HCT116 (cell line): ENCODE measurements around the gene TLR7. TPM values are rescaled to one million over a fixed set of nuclear protein-coding genes. Genes with fewer than 3 reads are reported as not detected.
A peak's percentile ranks its signal among the peaks of the same experiment; 100 is the strongest.

Experiments used
- ATAC-seq: fragments of 200-7000 bp; cut with Tn5 transposase; 2 replicates; pipeline ENCODE4 v1.9.1; 2020; ENCODE audit warnings: mild to moderate bottlenecking, moderate library complexity
- BruUV-seq: library from RNA; stranded (reverse); fragments of 400-500 nt; replicated peaks from 2 replicates; lab custom pipeline; 2021; lab: Mats Ljungman, UMichigan
- CTCF ChIA-PET: fragments of 300-600 bp; sonication (Branson Sonifier 250); formaldehyde crosslinking; loops from one replicate; lab custom pipeline; 2021; ENCODE audit warnings: antibody characterized with exemption; lab: Charles Lee
- POLR2A ChIA-PET: fragments of 300-600, 350-600 bp; sonication (Branson Sonifier 250); formaldehyde crosslinking; loops from one replicate; lab custom pipeline; 2021; ENCODE audit warnings: antibody characterized with exemption; lab: Charles Lee
- RAD21 ChIA-PET, 2 experiments: fragments of 300-600 bp; sonication (Branson Sonifier 250); formaldehyde crosslinking; loops; one replicate each; lab custom pipeline; 2023; ENCODE audit warnings: low total read pairs in 2 of 2; ENCODE audit not compliant: uncharacterized antibody in 2 of 2, unreplicated experiment in 2 of 2, low non-redundant PET in 1 of 2; lab: Charles Lee
- DNase-seq: peaks from one replicate; pipeline ENCODE4 v3.0.0-alpha.2; 2010; ENCODE audit warnings: low read depth, low spot score
- H2AFZ ChIP-seq: fragments of 200-600 bp; shearing (Covaris generic), sonication (generic); 2 replicates; pipeline ENCODE4 v1.6.1; 2017; ENCODE audit warnings: low read depth, mixed run types, mixed read lengths, antibody characterized with exemption, low read length; ENCODE audit not compliant: poor library complexity, severe bottlenecking
- H3K27ac ChIP-seq: 2 replicates; pipeline ENCODE4 v1.5.1; 2012; ENCODE audit warnings: low read depth, low read length
- H3K27me3 ChIP-seq: fragments of 200-600 bp; sonication (generic); 2 replicates; pipeline ENCODE4 v1.6.1; 2016; ENCODE audit warnings: mixed run types, low read length, mixed read lengths; ENCODE audit not compliant: insufficient read depth
- H3K36me3 ChIP-seq, 2 experiments: fragments of 200-500 bp in 1 of 2; fragments of 200-600 bp in 1 of 2; sonication (Bioruptor generic) in 1 of 2; sonication (generic) in 1 of 2; 2 replicates each; pipeline versions ENCODE4 v1.5.1 to v1.6.1; 2014 to 2016; ENCODE audit warnings: low read length in 2 of 2, inconsistent platforms in 1 of 2, mixed read lengths in 1 of 2, mixed run types in 1 of 2; ENCODE audit not compliant: insufficient read depth in 2 of 2, control insufficient read depth in 1 of 2
- H3K4me1 ChIP-seq, 2 experiments: fragments of 200-600 bp in 1 of 2; sonication (generic) in 1 of 2; 2 replicates each; pipeline versions ENCODE4 v1.5.1 to v1.6.1; 2012 to 2017; ENCODE audit warnings: low read length in 2 of 2, inconsistent platforms in 1 of 2, mild to moderate bottlenecking in 1 of 2, mixed read lengths in 1 of 2, mixed run types in 1 of 2, moderate library complexity in 1 of 2; ENCODE audit not compliant: insufficient read depth in 2 of 2, control insufficient read depth in 1 of 2
- H3K4me2 ChIP-seq: fragments of 200-600 bp; sonication (generic); 2 replicates; pipeline ENCODE4 v1.6.1; 2017; ENCODE audit warnings: mixed run types, low read length, mixed read lengths
- H3K4me3 ChIP-seq, 2 experiments: fragments of 200-600 bp in 1 of 2; sonication (generic) in 1 of 2; replicated peaks in 1 of 2; 2 replicates each; pipeline ENCODE4 v1.5.1; 2011 to 2016; ENCODE audit warnings: low read length in 2 of 2, control low read depth in 1 of 2, low read depth in 1 of 2, mild to moderate bottlenecking in 1 of 2, mixed read lengths in 1 of 2, mixed run types in 1 of 2
- H3K79me2 ChIP-seq: fragments of 200-600 bp; sonication (generic); 2 replicates; pipeline ENCODE4 v1.6.1; 2017; ENCODE audit warnings: mild to moderate bottlenecking, mixed run types, low read length, moderate library complexity, mixed read lengths; ENCODE audit not compliant: insufficient read depth
- H3K9ac ChIP-seq: fragments of 200-600 bp; sonication (generic); 2 replicates; pipeline ENCODE4 v1.6.1; 2016; ENCODE audit warnings: low read length, mixed read lengths
- H3K9me2 ChIP-seq: fragments of 200-600 bp; sonication (generic), shearing (Covaris generic); 2 replicates; pipeline ENCODE4 v1.6.1; 2017; ENCODE audit warnings: mixed run types, mild to moderate bottlenecking, moderate library complexity; ENCODE audit not compliant: insufficient read depth
- H3K9me3 ChIP-seq, 2 experiments: fragments of 200-500 bp in 1 of 2; fragments of 200-600 bp in 1 of 2; sonication (Bioruptor generic) in 1 of 2; sonication (generic) in 1 of 2; 2 replicates each; pipeline ENCODE4 v1.6.1; 2014 to 2017; ENCODE audit warnings: low read length in 2 of 2, mixed read lengths in 2 of 2, inconsistent platforms in 1 of 2, low read depth in 1 of 2, mild to moderate bottlenecking in 1 of 2, mixed run types in 1 of 2, moderate library complexity in 1 of 2; ENCODE audit not compliant: control insufficient read depth in 1 of 2, insufficient read depth in 1 of 2
- H4K20me1 ChIP-seq: fragments of 200-600 bp; sonication (generic), shearing (Covaris generic); 2 replicates; pipeline ENCODE4 v1.6.1; 2017; ENCODE audit warnings: mixed run types, mild to moderate bottlenecking, moderate library complexity; ENCODE audit not compliant: insufficient read depth
- CTCF ChIP-seq, 3 experiments: fragments of 200-600 bp in 1 of 3; sonication (generic) in 1 of 3; IDR thresholded peaks in 2 of 3; conservative IDR thresholded peaks in 1 of 3; 2 replicates each; pipeline ENCODE4 v1.5.1; 2012 to 2017; ENCODE audit warnings: low read depth in 2 of 3, low read length in 2 of 3, antibody characterized with exemption in 1 of 3, borderline replicate concordance in 1 of 3, control low read depth in 1 of 3, mild to moderate bottlenecking in 1 of 3, mixed read lengths in 1 of 3, mixed run types in 1 of 3, moderate library complexity in 1 of 3; ENCODE audit not compliant: insufficient read depth in 1 of 3
- ELF1 ChIP-seq: IDR thresholded peaks from 2 replicates; pipeline ENCODE4 v1.6.1; 2012; ENCODE audit warnings: low read depth, borderline replicate concordance
- JUND ChIP-seq: IDR thresholded peaks from 2 replicates; pipeline ENCODE4 v1.6.1; 2012
- MAX ChIP-seq: IDR thresholded peaks from 2 replicates; pipeline ENCODE4 v1.6.1; 2012
- RAD21 ChIP-seq: IDR thresholded peaks from 2 replicates; pipeline ENCODE4 v1.6.1; 2012; ENCODE audit warnings: low read depth, mild to moderate bottlenecking
- ZFX ChIP-seq: fragments of 450-650 bp; IDR thresholded peaks from 2 replicates; pipeline ENCODE4 v1.6.1; 2017
- intact Hi-C: fragments of 100-400 bp; cut with micrococcal nuclease; formaldehyde crosslinking; loops from 2 replicates; pipeline ENCODE4 v1.10.0; 2022
- total RNA-seq: library from RNA; stranded (reverse); gene quantifications from one replicate; pipeline ENCODE4 v1.2.1, GENCODE V29; 2021; ENCODE audit not compliant: unreplicated experiment
- TF ChIP-seq, protein P1 (sequence below): IDR thresholded peaks from 2 replicates; pipeline ENCODE4 v1.6.1; 2012; ENCODE audit warnings: low read depth

TLR7 gene
- total RNA-seq, 1 experiment from 2014 or later = not detected

DNA sequence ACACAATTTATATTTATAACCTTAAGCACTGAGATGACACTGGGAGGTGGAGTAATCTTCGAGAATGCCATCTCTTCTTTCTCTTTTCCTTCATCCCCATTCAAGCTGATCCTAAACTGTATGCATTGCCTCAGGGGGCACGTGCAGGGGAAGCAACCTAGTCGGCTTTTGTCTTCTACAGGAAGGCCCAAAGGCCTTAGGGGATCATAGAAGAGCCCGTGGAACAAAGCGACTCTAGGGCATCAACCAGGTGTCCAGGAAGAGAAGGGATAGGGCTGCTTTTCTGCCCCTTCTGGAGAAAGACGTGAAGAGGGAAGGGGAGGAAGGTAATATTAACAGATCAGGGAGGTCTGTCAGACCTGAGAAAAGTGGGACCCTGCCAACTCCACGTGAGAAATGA, 32.6 kb downstream of the TLR7 start (continued):
- TF ChIP-seq, protein P1, sequence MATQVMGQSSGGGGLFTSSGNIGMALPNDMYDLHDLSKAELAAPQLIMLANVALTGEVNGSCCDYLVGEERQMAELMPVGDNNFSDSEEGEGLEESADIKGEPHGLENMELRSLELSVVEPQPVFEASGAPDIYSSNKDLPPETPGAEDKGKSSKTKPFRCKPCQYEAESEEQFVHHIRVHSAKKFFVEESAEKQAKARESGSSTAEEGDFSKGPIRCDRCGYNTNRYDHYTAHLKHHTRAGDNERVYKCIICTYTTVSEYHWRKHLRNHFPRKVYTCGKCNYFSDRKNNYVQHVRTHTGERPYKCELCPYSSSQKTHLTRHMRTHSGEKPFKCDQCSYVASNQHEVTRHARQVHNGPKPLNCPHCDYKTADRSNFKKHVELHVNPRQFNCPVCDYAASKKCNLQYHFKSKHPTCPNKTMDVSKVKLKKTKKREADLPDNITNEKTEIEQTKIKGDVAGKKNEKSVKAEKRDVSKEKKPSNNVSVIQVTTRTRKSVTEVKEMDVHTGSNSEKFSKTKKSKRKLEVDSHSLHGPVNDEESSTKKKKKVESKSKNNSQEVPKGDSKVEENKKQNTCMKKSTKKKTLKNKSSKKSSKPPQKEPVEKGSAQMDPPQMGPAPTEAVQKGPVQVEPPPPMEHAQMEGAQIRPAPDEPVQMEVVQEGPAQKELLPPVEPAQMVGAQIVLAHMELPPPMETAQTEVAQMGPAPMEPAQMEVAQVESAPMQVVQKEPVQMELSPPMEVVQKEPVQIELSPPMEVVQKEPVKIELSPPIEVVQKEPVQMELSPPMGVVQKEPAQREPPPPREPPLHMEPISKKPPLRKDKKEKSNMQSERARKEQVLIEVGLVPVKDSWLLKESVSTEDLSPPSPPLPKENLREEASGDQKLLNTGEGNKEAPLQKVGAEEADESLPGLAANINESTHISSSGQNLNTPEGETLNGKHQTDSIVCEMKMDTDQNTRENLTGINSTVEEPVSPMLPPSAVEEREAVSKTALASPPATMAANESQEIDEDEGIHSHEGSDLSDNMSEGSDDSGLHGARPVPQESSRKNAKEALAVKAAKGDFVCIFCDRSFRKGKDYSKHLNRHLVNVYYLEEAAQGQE = no peak
- TF ChIP-seq ZFX = no peak
- TF ChIP-seq, all 23 proteins: peak for 0

- POLR2A ChIA-PET = no interaction called here
- CTCF ChIA-PET = interaction anchor here (0.7 to 1.9 kb wide), 6 partner anchors 11 to 242 kb away, joined by 3 to 17 read pairs (median 4); no protein-coding TSS in a partner anchor
- Histone ChIP-seq H3K79me2 (no peaks in the 10 kb centered on the region), H3K36me3 (no peaks in the 10 kb centered on the region), H3K9me3 (no peaks in the 10 kb centered on the region), H3K4me3 (no peak overlapping the region), H4K20me1 (no peaks in the 10 kb centered on the region), H2AFZ (peak overlapping the region; percentile 45), H3K27ac (no peak overlapping the region), H3K4me2 (no peak overlapping the region), H3K9ac (no peak overlapping the region), H3K4me1 (no peaks in the 10 kb centered on the region), H3K27me3 (no peaks in the 10 kb centered on the region), H3K9me2 (no peaks in the 10 kb centered on the region)
- ATAC-seq = peak; percentile 83
- peak; percentile 36 for DNase-seq
- no TSS peak for BruUV-seq
- intact Hi-C loops = loop anchor here (1.0 to 5.0 kb wide), 2 partner anchors 199 to 587 kb away; no protein-coding TSS in a partner anchor
- RAD21 ChIA-PET = interaction anchor here in 1 of 2 experiments (1.0 kb wide), 1 partner anchor 587 kb away, joined by 3 read pairs; no protein-coding TSS in a partner anchor
- peak; percentile 39 to 49 (median 44); a peak in 4 of 6 replicates for TF ChIP-seq CTCF (IDR thresholded peaks at IDR 0.05 in 2 of 3, conservative IDR thresholded peaks at IDR 0.05 in 1 of 3; ENCODE audit: borderline replicate concordance in 1 of 3, insufficient read depth in 1 of 3, low read depth in 2 of 3, low read length in 2 of 3)
- TF ChIP-seq JUND = no peak
- peak; percentile 56 for TF ChIP-seq MAX
- TF ChIP-seq ELF1 = no peak
- TF ChIP-seq RAD21 = peak; percentile 57
Observed at GRCh38 chrX:12901486-12901885, 34.6 kb downstream of the TLR7 start.
